T-helper 22 cell (primary cell): ENCODE results near the gene KCNN3.

ENCODE experiments used
- DNase-seq: peaks from one replicate; pipeline ENCODE4 v3.0.0-alpha.2; 2020; ENCODE audit warnings: low read depth

KCNN3 gene

DNA sequence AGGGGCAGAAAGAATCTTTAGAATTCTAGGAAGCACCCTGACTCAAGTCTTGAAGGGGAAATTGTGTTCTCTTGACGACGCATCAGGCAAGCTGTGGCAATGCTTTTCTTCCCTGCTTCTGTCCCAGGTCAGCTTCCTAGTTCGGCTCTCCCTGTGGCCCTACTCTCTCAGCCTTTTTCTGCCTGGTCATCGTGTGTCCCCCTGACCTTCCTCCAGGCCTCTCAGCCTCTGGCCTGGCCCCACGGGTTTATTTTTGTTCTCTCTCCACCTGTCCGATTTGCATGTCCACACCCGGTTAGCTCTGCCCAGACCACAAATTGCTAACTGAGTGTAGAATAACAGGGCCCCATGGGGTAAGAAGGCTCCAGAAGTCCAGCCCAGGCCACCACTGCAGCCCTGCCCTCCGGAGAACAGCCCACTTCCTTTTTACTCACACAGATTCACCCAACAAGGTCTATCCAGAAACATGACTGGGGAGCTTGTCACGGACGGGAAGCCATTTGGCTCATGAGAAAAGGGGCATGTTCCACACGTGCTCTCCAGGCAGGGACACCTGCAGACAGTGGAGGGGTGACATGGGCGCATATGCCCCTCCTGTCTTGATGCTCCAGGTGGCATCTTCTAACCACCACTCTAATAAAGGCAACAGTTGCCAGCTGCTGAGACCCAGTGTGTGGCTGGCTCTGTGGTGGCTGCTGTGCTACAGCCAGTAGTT, 9.8 kb downstream of the KCNN3 start:
- no peak for DNase-seq

DNA sequence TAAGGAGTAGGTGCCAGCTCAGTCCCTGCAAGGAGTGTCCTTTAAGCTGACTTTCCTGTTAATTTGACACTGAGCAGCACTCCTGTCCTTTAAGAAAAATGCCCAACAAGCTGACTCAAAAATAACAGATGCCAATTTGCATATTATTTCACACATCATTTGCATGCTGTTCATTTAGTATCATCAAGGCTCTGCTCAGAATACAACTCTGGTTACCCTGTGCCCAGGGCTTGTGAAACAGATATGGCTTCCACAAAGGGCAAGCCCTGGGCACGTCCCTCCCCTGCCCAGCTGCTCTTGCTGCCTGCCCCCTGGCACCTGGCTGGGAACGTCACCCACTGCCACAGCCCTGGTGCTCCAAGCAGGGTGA, 10.3 kb downstream of the KCNN3 start:
- DNase-seq: no peak

DNA sequence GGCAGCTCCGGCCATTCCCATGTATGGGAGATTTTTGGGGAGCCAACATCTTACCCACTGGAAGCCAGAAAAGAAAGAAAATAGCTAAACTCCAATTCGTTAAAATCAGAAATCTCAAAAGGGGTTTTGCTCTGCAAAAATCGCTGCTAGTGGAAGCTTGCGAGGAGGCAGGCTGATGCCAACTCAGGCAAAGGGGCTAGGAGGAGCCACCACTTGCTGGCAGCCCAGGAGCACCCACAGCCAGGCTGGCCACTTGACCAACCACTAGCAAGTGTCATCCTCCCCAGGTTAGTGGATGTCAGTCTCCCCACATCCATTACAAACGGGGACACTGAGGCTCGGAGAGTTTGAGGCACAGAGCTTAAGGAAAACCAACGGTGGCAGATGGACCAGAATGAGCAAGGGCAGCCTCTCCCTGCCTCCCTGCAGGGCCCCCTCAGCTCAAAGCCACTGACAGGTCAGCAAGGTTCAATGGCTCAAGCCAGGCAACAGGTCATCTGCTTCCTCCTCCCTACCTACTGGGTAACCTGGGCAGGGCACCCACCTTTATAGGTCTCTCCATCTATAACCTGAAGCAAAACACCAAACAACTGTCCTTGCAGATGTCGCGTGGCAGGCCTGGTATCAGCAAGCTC, 10.8 kb downstream of the KCNN3 start:
- DNase-seq: no peak

DNA sequence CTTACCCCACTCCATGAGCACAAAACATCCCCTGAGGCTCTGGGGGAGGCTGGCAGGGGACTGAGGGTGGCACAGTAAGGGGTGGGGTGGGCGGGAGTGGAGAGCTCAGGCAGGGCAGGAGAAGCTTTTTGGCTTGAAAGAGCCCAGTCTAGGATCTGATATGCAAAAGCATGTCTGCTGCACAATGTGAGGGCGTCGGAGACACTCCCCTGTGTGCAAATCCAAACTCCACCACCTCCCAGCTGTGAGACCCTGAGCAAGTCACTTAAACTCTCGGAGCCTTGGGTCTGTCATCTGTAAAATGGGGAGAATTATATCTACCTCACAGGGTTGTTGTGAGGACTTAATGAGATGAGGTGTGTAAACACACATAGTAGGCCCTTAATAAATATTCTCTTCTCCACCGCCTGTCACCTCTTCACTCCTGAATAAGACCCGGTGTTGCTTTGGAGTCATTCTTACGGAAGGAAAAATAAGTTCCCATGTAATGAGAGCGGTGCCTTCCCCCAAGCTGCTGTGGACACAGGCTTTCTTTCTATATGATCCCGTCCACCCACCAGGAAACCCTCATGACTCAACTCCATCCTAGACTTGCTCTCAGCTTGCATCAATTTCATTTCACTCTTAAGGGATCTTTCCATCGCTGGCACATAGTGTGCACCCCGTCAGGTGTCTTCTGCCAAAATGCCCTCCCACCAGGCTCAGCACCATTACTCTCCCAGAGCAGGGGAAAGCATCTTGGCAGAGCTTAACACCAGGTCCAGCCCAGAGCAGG, 12.5 kb downstream of the KCNN3 start:
- no peak for DNase-seq

DNA sequence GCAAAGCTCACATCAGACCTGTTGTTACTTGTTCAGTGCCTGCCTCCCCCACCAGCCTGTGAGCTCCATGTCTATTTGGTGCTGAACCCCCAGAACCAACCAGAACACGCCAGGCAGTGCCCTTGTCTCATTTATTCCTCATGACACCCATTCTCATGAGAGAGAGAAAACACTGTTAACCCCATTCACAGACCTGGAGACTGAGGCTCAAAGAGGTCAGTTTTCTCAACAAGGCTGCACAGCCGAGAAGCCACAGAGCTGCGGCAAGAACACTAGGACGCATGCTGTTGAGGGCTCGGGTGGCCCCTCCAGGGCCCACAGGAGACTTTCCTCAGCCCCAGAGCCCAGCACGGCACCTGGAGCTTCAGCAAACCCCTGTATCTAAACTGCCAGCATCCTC, 13.1 kb downstream of the KCNN3 start:
- no peak for DNase-seq

DNA sequence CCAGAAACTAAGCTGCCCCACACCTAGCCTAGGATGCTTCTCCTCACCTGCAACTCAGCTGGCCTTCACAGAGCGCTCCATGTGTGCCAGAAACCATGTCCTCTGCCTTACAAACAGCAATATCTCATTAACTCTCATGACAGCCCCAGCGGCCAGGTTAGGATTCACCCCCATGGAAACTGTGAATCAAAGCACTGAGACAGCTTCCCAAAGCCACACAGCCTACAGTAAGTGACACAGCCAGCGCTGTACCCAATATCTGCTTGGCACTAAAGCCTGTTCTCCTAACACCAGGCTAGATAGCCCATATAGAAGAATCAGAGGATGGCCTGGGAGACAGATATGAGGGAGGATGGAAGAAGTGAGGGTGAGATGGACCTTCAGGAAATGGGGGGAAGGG, 13.5 kb downstream of the KCNN3 start:
- DNase-seq: no peak

DNA sequence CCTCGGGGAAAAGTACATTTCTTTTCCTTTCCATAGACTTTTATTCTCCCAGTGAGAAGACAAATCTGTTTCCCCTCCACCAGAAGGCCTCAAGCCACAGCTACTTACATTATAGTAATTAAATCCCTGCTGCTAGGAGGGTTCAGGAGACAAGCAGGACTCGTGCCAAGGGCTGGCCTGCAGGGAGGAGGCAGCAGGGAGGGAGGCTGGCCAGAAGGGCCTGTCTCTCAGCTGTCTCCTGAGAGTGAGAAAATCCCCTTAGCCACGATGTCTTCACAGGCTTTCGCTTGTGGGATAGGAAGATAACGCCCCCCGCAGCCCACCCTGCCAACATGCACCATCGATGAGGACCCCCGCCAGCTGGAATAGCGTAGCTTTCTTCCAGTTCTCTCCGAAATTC, 14.0 kb downstream of the KCNN3 start:
- DNase-seq: no peak

DNA sequence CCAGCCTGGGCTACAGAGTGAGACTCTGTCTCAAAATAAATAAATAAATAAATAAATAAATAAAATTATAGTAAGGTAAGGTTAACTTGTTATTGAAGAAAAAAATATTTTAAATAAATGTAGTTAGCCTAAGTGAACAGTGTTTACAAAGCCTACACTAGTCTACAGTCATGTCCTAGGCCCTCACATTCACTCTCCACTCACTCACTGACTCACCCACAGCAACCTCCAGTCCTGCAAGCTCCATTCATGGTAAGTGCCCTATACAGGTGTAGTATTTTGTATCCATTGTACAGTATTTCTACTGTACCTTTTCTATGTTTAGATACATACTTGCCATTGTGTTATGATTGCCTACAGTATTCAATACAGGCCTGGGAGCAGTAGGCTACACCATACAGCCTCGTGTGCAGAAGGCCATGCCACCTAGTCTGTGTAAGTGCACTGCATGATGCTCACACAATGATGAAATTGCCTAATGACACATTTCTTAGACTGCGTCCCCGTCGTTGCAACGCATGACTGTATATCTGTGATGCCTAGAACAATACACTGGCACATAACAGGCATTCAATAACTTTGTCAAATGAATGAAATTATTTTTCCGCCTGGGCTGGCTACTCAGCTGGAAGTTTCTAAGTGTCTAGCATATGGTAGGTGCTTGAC, 14.8 kb downstream of the KCNN3 start:
- no peak for DNase-seq

DNA sequence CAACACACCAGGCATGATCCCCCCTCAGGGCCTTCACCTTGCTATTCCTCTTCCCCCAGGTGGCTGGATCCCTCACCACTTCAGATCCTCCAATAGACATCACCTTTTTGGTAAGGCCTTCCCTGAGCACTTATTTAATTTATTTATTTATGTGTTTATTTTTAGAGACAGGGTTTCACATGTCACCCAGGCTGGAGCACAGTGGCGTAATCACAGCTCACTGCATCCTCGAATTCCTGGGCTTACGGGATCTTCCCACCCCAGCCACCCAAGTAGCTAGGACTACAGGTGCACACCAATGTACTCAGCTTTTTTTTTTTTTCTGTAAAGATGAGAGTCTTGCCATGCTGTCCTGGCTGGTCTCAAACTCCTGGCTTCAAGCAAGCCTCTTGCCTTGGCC, 17.2 kb downstream of the KCNN3 start:
- DNase-seq: no peak

DNA sequence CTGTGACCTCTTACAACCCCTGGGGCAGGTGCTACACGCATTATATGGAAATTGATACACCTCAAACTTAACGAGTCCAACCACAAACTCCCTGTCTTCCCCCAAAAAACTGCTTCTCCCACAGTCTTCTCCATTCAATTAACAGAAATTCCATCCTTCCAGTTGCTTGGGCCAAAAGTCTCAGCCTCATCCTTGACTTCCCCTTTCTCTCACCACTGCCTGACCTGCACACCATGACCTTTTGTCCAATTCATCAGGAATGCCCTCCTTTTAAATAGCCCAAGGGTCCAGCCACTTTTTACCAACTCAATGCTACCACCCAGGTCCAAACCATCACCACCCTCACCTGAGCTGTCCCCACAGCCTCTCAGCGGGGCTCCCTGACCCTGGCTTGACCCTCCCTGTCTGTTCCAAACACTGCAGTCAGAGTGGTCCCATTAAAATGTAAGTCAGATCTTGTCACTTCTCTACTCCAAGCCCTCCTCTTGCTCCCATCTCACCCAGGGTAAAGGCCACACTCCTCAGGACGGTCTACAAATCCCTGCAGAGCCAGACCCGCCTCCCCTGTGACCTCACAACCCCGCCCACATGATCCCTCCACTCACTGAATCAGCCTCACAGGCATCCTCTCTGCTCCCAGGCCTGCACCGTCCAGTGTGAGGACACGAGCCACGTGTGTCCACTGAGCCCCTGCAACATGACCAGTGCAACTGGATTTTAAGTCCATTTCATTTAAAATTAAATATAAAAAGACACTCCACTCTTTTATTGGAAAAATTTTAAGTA, 18.5 kb downstream of the KCNN3 start:
- DNase-seq: no peak

DNA sequence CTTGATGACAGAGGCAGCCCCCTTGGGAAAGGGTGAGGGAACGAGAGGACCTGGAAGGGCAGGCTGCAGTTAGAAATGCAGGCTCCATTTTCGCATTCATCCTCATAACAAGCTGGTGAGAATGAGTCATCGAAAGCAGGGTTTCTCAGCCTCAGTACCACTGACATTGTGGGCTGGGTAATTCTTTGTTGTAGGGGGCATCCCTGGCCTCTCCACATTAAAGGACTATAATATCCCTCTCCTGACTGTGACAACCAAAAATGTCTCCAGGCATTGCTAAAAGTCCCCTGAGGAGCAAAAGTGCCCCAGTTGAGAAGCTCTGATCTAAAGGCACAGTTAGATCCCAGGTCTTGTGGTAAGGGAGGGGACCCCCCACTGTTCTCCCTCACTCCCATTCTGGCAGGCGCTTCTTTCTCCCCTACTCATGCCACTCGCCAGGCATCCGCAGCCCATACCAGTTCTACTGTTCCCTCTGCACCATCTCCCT, 20.4 kb downstream of the KCNN3 start:
- no peak for DNase-seq

DNA sequence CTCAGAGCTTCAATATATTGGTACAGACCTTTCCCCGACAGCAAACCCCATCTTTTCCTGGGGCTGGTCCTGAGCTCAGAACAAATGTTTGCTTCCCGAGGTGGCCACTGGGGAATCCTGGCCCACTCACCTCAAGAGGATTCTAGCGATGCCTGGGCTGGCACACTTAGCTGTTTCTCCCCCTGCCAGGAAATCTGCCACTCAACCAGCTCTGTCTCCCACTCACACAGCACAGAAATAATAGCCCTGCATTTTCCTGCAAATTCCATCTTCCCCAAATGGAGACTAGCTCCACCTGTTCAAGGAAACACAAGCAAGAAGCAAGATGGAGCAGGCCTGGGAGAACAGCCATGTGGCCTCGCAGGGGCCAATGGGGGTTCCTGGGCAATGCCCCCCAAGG, 21.1 kb downstream of the KCNN3 start:
- DNase-seq: no peak

DNA sequence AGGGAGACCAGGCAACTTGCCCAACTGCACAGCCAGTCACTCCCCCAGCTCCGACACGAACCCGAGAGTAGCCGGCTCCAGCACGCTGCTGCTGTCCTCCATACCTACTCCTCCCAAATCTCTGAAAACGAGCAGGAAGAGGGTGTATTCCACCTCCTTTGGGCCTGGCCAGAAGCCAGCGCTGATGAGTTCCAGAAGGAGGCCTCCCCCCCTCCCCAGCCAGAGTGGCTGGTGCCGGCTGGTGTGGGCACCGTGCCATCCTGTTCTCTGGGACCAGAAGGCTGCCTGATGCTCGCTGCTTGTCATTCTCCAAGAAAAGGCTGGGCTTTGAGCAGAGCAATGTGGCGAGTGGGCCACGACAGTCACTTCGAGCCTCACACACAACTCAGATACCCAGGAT, 22.2 kb downstream of the KCNN3 start:
- no peak for DNase-seq

DNA sequence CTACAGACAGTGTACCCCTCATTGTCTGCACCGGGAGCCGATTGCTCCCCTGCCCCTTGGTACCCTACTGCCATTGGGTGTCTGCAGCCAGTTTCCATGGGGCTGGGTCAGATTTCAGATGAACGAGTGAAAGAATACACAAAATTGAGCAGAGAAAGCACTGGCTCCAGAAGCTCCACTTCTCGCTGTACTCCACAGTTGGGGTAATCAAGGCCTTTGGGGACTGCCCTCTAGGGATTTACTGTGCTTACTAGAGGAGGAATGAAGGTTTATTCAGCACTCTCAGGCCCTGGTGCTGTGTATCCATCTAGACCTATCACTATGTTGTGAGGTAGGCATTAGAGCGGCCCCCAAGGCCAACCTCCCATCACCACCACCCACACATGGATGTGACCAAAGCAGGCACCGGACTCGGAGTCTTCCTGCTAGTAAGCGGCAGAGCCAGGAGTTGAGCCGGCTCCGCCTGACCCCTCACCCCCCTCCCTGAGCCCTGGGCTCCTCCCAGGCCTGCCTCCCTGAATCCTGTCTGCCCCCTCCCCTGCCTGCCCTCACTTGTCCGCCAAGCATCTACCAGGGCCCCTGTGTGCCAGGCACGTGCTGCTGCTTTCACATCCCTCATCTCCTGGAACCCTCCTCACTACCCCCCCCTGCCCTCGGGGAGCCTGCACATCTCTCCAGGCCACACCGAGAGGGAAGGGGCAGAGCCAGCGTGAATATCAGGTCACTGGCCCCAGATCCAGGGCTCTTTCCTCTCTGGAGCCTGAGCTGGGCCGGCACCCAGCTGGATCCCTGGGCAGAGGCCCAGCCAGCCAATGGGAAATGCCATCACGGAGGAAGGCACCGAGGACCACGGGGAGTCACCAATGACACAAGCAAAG, 23.3 kb downstream of the KCNN3 start:
- no peak for DNase-seq

DNA sequence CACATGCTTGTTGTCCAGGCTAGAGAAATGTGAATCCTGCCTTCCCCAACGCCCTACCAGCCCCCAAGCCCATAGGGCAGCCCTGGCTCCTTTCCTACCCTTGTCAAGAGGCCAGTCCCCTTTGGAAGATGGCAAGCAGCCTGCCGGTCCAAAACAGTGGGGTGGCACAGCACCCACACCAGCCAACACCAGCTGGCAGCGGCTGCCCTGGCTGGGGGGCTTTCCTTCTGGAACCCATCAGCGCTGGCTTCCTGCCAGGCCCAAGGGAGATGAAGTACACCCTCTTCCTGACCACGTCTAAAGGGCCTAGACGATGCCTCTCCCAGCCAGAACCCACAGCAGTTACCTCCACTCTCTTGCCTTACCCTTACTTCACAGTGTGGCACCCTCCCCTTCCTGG, 24.2 kb downstream of the KCNN3 start:
- DNase-seq: no peak

DNA sequence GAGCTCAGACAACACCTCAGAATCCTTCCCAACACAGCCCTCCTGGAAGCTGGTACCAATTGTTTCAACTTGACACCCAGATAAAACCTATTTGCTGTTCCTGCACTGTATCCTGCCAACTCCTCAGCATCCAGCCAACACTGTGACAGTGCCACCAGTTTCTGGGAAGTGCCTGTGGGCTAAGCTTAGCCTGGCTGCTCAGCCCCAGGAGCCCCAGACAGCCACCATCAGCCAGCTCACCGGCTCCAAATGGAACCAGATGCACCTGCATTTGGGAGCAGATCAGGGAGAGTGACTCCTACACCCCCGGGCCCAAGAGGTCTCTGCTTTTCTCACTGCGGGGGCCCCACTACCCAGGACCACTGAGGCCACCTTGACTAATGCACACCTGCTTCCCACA, 24.9 kb downstream of the KCNN3 start:
- no peak for DNase-seq

DNA sequence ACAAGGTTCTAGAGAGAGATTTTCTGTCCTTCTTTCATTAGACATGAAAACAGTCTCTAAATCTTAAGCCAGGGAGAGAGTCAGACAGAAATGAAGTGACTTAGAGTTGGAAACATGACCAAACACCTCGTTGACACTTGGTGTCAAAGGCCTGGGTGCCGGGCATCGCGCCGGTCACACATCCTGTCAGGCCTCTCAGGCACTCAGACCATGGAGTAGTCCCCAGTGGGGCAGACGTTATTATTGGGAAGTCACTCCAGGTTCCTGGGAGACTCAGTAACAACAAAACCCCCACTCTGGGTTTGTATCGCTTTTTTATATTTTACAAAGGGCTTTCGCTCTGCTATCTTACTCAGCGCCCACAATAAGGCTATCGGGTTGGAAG, 25.8 kb downstream of the KCNN3 start:
- no peak for DNase-seq

DNA sequence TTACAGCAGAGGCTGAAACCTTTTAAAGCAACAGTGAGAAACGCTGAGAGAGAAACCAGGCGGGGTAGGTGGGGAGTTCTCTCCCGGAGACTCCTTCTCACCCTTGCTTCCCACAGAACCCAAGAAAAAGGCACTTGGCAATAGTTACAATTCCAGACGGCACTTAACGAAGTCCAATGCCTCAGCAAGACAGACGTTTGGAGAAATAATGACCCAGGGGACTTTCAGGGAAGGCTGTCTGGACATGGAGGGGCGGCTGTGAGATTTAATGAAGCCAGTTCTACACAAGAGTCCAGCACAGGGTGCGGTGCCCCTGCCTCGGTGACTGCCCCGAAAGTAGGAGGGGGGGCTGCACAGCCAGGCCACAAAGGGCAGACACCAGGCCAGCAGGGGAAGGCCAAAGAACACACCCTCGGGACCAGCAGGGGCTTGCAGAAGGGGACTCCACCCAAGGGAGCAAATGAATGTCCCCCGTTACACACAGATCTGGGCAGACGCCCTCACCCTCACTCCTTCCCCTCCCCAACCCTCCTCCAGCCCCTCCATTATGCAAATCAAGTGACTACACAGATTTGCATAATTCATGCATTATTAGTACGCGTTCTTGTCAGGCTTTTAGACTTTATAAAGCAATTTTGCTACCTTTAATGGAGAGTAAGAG, 26.3 kb downstream of the KCNN3 start:
- DNase-seq: no peak

DNA sequence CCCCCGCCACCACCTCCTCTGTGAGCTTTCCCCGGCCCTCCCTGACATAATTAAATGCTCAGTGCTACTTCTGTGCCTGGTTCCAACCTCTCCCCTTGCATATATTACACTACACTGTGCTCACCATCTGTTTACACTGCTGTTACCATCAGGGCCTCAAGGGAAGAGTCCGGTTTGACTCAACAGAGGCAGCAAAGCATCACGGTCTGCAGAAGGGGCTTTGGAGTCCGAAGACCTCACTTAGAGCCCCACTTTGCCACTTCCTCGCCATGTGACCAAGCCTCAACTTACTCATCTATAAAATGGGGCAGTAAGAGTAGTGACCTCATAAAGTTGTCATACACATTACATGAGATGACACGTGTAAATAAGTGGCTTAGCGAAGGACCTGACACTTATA, 27.4 kb downstream of the KCNN3 start:
- no peak for DNase-seq

DNA sequence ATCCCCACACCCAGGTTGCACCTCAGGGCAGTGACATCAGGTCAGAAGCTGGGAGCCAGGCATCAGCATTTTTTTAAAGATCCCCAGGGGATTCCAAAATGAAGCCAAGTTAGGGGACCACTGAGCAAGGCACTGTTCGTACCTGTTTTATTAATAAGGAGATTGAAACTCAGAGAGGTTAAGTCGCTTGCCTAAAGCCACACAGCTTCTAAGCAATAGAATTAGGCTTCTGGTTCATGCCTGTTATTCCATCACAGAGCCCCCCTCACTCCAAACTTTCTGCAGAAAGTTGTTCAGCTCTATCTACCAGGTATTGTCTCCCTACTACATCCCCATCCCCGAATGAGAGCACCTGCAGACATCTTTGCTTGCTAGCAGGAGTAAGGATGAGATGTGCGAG, 28.7 kb downstream of the KCNN3 start:
- DNase-seq: no peak
